ENCODE data around the gene PLEKHG3.
"Not testable (repeated sequence)": the region's sequence is repeated elsewhere in the genome, so short reads cannot be mapped to it uniquely, and the experiment has no call there.

The PLEKHG3 gene

DNA sequence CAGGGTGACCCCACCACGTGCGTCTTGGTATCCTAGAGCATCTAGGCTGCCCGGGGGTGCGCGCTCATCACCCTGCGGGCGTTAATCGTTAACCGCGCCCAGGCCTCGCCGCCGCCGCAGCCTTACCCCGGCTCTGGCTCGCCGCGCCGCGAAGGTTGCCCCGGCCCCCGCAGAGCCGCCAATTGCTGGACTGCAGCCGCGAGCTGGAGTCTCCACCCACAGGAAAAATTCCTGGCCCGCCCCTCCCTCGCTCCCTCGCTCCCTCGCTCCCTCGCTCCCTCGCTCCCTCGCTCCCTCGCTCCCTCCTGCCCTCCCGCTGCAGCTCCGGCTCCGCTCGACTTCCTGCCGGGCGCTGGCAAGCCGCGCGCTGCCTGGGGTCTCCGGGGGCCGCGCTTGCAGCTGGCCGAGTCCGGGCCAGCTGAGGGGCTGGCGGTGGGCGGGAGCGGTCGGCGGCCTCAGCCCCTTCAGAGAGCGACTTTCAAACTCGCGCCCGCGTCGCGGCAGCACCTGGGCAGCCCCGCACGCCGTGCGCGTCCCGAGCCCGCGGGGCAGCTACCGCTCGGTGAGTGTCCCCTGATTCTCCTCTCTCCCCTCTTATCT, at the start of gene PLEKHG3:
PLEKHG3 (plus strand) TSS at position 282 of the 600 bp plus-strand sequence. CDS start 23,208 bp downstream, outside the sequence.
- DNase-seq: peak; percentile 61

- DNase-seq: no peak
Measured at GRCh38 chr14:64654901-64655300, 49.3 kb upstream of the PLEKHG3 start.

DNA sequence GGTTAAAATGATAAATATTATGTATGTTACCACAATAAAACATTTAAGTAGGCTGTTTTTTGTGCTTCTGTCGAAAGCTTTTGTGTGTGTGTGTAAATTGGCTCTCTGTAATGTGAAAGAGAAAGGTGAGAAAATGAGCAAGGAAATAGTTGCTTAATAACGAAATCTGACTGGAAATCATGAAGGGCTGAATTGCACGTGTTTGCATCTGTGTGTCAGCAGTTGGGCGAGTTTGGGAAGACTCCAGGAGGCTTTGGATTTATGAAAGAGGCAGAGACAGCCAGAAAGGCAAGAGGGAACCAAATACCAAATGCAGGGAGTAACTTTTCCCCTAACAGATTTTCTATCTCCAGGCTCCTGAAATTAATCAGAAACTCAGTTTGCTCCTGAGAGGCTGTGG, 47.2 kb upstream of the PLEKHG3 start:
- DNase-seq: no peak

GRCh38 chr14:64658201-64658600, 46.0 kb upstream of the PLEKHG3 start:
- DNase-seq: no peak

- DNase-seq: not testable (repeated sequence)
Measured at GRCh38 chr14:64658700-64659264, 45.4 kb upstream of the PLEKHG3 start.

DNA sequence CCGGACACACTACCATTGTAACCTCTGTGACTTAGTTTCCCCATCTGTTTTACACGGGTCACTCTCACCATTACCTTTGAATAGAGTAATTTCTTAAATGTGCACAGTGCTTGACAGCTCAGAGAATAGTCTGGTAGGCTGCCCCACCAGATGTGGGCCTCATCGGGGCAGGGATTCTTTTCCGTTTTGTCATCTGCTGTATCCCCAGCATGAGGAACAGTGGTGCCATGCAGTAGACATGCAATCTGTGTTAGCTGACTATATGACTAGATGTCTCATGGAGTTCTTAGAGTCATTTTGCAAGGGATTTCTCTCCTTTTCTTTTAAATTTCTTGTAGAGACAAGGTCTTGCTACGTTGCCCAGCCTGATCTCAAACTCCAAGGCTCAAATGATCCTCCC, 44.9 kb upstream of the PLEKHG3 start:
- no peak for DNase-seq

DNA sequence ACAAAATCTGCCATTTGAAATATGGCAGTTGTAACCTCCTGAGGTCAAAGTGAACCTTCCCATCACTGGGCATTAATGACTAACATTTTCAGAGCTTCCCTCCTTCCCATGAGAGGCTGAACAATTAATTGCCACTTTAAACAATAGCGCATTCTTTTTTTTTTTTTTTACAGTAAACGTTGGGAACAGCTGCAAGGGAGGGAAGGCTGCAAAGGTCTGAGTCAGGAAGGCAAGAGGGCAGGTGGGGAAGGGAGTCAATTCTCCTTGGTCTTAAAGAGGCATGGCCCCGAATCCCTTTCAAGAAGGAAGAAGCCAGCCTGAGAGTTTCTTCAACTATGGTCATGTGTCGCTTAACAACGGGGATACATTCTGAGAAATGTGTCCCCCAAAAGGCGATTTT, 41.0 kb upstream of the PLEKHG3 start:
- no peak for DNase-seq

- no peak for DNase-seq
Measured at GRCh38 chr14:64671591-64671990, 32.6 kb upstream of the PLEKHG3 start.

DNA sequence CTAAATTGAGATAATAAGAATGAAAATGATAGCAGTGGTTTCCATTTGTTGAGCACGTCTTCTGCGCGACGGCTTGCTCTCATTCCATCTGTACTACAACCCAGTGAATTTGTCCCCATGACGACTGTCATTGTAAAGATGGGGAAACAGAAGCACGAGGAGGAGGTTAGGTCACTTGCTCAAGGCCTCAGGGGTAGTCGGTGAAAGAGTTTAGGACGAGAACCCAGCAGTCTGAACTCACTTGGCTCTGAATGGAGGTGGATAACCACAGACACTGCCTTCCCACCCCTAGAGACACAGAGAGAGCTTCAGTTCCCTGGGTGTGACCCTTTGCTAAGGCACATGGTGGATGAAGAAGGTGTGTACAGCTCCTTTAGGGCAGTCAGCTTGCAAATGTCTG, 30.9 kb upstream of the PLEKHG3 start:
- DNase-seq: no peak

DNA sequence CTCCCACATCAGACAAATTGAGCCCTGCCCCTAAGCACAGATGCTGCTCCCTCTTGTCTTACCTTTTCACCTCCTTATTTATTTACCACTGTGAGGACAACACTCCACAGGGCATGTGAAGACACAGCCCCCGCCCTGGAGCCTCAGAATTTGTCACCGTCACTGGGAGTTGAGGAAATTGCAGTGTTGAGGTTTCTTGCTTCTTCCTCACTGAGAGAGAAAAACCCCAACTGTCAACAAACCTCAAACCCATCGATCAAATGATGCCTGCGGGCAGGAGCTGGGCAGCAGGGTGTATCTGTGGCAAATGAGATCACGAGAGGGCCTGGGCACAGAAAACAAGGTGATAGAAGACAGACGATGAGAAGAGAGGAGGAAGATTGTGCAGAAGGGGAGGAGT, 30.5 kb upstream of the PLEKHG3 start:
- DNase-seq: peak; percentile 15

DNA sequence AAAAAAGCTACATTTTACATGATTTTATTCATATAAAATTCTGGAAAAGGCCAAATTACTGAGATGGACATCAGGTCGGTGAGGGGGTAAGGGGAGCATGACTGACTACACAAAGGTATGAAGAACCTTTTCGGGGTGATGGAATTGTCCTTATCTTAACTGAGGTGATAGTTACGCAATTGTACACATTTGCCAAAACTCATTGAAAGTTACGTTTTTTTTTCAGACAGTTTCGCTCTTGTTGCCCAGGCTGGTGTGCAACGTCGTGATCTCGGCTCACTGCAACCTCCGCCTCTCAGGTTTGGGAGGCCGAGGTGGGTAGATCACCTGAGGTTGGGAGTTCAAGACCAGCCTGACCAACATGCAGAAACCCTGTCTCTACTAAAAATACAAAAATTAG, 29.4 kb upstream of the PLEKHG3 start:
- DNase-seq: no peak

DNA sequence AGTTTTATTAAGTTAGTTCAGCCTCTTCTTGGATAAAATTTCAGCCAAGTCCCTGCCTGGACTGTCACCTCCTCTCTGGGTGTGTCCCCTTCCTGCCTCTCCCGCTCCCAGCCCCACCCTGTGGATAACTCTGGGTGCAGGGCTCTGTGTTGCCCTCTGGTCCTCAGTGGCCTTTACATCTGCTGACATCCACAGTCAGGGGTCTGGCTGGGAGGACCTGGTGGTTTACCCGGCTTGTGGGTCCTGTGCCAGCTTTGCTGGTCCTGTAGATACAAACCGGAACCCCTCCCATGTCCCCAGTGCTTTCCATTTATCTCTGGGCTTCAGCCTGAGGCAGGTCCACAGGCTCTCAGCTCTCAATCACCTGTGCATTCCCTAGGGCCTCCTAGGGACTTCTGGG, 28.9 kb upstream of the PLEKHG3 start:
- DNase-seq: no peak

- no peak for DNase-seq
Measured at GRCh38 chr14:64676410-64677008, 27.7 kb upstream of the PLEKHG3 start.

- DNase-seq: no peak
Measured at GRCh38 chr14:64680013-64680713, 24.1 kb upstream of the PLEKHG3 start.

DNA sequence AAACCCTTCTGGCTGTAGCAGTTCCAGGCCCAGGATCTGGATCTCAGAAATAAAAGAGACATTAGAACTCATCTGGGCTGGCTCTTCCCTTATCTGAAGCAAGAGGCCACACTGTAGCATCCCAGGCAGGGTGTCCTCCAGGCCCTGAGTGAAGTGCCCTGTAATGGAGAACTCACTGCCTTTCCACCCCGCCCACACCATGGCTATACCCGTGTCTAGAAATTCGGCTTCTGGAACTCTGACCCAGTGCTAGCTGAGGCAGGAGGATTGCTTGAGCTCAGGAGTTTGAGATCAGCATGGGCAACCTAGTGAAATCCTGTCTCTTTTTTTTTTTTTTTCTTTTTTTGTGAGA, 23.5 kb upstream of the PLEKHG3 start:
- DNase-seq: no peak

DNA sequence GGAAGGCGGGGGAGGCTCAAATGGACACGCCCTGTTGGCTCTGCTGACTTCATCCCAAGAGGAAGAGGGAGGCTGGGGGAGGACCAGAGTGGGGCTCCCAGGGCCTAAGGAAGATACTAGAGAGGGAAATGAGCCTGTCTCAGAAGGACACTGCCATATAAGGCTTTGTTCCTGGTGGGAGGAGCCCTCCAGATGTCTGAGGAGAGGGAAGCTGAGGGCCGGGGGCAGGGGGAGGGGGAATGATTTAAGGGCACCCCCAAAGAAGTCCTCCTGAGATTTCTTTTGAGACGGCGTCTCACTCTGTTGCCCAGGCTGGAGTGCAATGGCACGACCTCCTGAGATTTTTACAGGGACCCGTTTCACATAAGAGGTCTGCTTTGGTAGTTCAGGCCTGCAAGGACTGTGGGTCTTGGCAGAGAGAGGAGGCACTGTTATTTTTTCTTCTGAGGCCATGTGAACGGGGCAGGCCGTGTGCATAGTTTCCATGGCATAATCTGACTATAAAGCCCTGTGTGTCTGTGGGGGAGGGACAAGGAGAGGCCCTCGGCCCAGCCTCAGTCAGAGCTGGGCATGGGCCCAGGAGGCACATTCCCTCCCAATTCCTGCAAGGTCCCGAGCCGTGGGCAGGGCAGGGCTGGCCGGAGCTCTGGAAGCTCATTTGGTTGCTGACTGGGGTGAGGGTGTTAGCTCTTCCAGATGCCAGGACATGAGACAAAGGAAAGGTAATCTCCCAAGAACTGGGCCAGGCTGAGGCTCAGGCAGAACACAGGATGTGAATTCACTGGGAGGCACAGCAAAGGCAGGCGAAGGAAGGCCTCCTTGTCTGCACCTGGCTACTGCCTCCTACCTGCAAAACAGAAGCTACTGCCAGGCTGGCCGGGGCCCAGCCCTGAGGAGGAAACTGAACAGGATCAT, 22.2 kb upstream of the PLEKHG3 start:
- DNase-seq: no peak

- DNase-seq: no peak
Measured at GRCh38 chr14:64682843-64683242, 21.4 kb upstream of the PLEKHG3 start.

DNA sequence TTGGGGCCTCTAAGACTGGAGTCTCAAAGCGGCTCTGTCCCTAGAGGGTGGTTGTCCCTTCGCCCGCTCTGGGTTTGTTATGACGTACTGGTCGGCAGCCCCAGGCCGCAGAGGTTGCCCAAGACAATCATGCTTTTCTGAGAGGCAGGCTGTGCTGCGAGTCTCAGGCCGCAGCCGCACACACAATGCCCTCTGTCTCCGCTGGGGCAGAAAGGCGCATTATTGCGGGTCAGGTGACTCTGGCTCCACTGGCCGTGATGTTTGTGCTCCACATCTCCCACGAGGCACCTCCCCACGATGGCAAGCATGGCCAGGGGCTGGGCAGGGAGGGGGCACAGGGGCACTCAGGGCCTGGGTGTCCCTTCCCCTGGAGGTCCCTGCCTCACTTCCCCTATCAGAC, 21.0 kb upstream of the PLEKHG3 start:
- DNase-seq: no peak

DNA sequence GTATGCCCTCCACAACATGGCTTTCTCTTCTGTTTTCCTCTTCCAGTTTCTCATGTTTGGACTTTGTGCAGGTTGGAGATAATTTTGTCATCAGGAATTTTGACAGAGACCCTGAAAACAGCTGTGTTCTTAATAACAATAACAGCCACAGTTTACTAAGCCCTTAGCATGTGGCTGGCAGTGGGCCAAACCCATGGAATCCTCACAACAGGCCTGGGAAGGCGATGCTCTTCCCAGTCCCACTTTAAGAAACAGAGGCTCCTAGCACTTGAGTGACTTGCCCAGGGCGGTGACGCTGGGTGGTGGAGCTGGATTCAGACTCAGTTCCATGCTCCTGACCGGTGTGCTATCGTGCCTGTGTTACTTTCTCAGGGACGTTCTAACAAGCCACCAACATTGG, 20.1 kb upstream of the PLEKHG3 start:
- DNase-seq: no peak

GRCh38 chr14:64685371-64686281, 18.6 kb upstream of the PLEKHG3 start:
- DNase-seq: no peak

- no peak for DNase-seq
Measured at GRCh38 chr14:64686282-64686615, 18.0 kb upstream of the PLEKHG3 start.

GRCh38 chr14:64688031-64688430, 16.2 kb upstream of the PLEKHG3 start:
- DNase-seq: no peak
